PC-3 (cell line): ENCODE results near the gene TLR6. TPM values are rescaled to one million over a fixed set of nuclear protein-coding genes. Genes with fewer than 3 reads are reported as not detected.

Experiments
- ATAC-seq: fragments of 200-7000 bp; cut with Tn5 transposase; 2 replicates; pipeline ENCODE4 v1.9.1; 2020; ENCODE audit warnings: mild to moderate bottlenecking, moderate library complexity
- Bru-seq: library from RNA; stranded (reverse); fragments of 400-500 nt; gene quantifications from one replicate; lab custom pipeline; 2021; lab: Mats Ljungman, UMichigan
- BruChase-seq, 2 experiments: library from RNA; stranded (reverse); fragments of 400-500 nt; gene quantifications; one replicate each; lab custom pipeline; 2021; lab: Mats Ljungman, UMichigan
- BruUV-seq: library from RNA; stranded (reverse); fragments of 400-500 nt; replicated peaks from 2 replicates; lab custom pipeline; 2021; lab: Mats Ljungman, UMichigan
- CTCF ChIA-PET: fragments of 300-600 bp; sonication (Branson Sonifier 250); formaldehyde crosslinking; loops from one replicate; lab custom pipeline; 2022; ENCODE audit warnings: antibody characterized with exemption; lab: Charles Lee
- POLR2A ChIA-PET: fragments of 300-600 bp; sonication (Branson Sonifier 250); formaldehyde crosslinking; loops from one replicate; lab custom pipeline; 2022; ENCODE audit warnings: antibody characterized with exemption; ENCODE audit not compliant: unreplicated experiment; lab: Charles Lee
- DNase-seq: peaks from one replicate; pipeline ENCODE4 v3.0.0-alpha.2; 2015
- H2AFZ ChIP-seq: fragments of 300-600 bp; sonication (generic); 2 replicates; pipeline ENCODE4 v1.6.0; 2016; ENCODE audit warnings: antibody characterized with exemption, low read length
- H3F3A ChIP-seq: fragments of 300-600 bp; sonication (generic); one replicate; pipeline ENCODE4 v1.6.0; 2017; ENCODE audit warnings: antibody characterized with exemption, low read length, control low read depth, mild to moderate bottlenecking; ENCODE audit not compliant: unreplicated experiment
- H3K27ac ChIP-seq: fragments of 300-600 bp; sonication (generic); 2 replicates; pipeline ENCODE4 v1.5.1; 2016; ENCODE audit warnings: mild to moderate bottlenecking, low read length
- H3K27me3 ChIP-seq: fragments of 300-600 bp; sonication (generic); 2 replicates; pipeline ENCODE4 v1.6.1; 2016; ENCODE audit warnings: low read length, mixed read lengths
- H3K36me3 ChIP-seq: fragments of 300-600 bp; sonication (generic); 2 replicates; pipeline ENCODE4 v1.6.1; 2016; ENCODE audit warnings: low read depth, mixed run types, low read length, mixed read lengths
- H3K4me1 ChIP-seq: fragments of 300-600 bp; sonication (generic); 2 replicates; pipeline ENCODE4 v1.5.1; 2016; ENCODE audit warnings: low read length; ENCODE audit not compliant: insufficient read depth
- H3K4me2 ChIP-seq: fragments of 300-600 bp; sonication (generic); 2 replicates; pipeline ENCODE4 v1.6.0; 2016; ENCODE audit warnings: low read length
- H3K4me3 ChIP-seq: fragments of 300-600 bp; sonication (generic); 2 replicates; pipeline ENCODE4 v1.5.1; 2016; ENCODE audit warnings: mild to moderate bottlenecking, low read length, mixed read lengths
- H3K79me2 ChIP-seq: fragments of 300-600 bp; sonication (generic); 2 replicates; pipeline ENCODE4 v1.6.1; 2017; ENCODE audit warnings: low read length, mixed read lengths
- H3K9ac ChIP-seq: fragments of 300-600 bp; sonication (generic); 2 replicates; pipeline ENCODE4 v1.6.0; 2016; ENCODE audit warnings: mild to moderate bottlenecking, low read length
- H3K9me2 ChIP-seq: fragments of 300-600 bp; sonication (generic); replicated peaks from 2 replicates; pipeline ENCODE4 v1.6.1; 2016; ENCODE audit warnings: mixed run types, low read length, mixed read lengths
- H3K9me3 ChIP-seq: fragments of 300-600 bp; sonication (generic); 2 replicates; pipeline ENCODE4 v1.6.1; 2016; ENCODE audit warnings: low read length, mixed read lengths
- H4K20me1 ChIP-seq: fragments of 300-600 bp; sonication (generic); 2 replicates; pipeline ENCODE4 v1.6.1; 2016; ENCODE audit warnings: low read length, mixed read lengths
- CTCF ChIP-seq: fragments of 300-600 bp; sonication (generic); conservative IDR thresholded peaks from 2 replicates; pipeline ENCODE4 v1.5.1; 2017; ENCODE audit warnings: antibody characterized with exemption, low read depth, mild to moderate bottlenecking, low read length
- EZH2 ChIP-seq: fragments of 300-600 bp; sonication (generic); IDR thresholded peaks from one replicate; pipeline ENCODE4 v1.6.1; 2017; ENCODE audit warnings: antibody characterized with exemption, mild to moderate bottlenecking, low read length; ENCODE audit not compliant: unreplicated experiment
- EZH2phosphoT487 ChIP-seq: fragments of 300-600 bp; sonication (generic); IDR thresholded peaks from 2 replicates; pipeline ENCODE4 v1.6.1; 2018; ENCODE audit warnings: mild to moderate bottlenecking, antibody characterized with exemption, low read length, borderline replicate concordance
- intact Hi-C: fragments of 100-400 bp; cut with micrococcal nuclease; formaldehyde crosslinking; loops from 2 replicates; pipeline ENCODE4 v1.9.0; 2023
- long read RNA-seq: library from polyadenylated mRNA; unstranded; transcript quantifications from one replicate; pipeline ENCODE4 v2.0.0, GENCODE V29; 2021; ENCODE audit not compliant: unreplicated experiment
- total RNA-seq: library from RNA; depleted of rRNA; stranded (reverse); fragments of >200 nt; gene quantifications from 2 replicates; pipeline ENCODE4 v1.2.3, GENCODE V29; 2014; rRNA removed

The TLR6 gene
- total RNA-seq = 0.92 and 1.2 TPM in 2 replicates
- percentile 48 among the genes with signal in this experiment for Bru-seq, nascent RNA
- percentile 50 among the genes with signal in this experiment for BruChase-seq, experiment 1, labeled RNA remaining after a 6-hour chase
- percentile 48 among the genes with signal in this experiment for BruChase-seq, experiment 2, labeled RNA remaining after a 2-hour chase
- long read RNA-seq, full-length matches to known transcripts = 1 of 3 reads
- long read RNA-seq, partial matches to known transcripts = 0 of 3 reads
- long read RNA-seq, other reads (novel, unspliced or antisense) = 2 of 3 reads

DNA sequence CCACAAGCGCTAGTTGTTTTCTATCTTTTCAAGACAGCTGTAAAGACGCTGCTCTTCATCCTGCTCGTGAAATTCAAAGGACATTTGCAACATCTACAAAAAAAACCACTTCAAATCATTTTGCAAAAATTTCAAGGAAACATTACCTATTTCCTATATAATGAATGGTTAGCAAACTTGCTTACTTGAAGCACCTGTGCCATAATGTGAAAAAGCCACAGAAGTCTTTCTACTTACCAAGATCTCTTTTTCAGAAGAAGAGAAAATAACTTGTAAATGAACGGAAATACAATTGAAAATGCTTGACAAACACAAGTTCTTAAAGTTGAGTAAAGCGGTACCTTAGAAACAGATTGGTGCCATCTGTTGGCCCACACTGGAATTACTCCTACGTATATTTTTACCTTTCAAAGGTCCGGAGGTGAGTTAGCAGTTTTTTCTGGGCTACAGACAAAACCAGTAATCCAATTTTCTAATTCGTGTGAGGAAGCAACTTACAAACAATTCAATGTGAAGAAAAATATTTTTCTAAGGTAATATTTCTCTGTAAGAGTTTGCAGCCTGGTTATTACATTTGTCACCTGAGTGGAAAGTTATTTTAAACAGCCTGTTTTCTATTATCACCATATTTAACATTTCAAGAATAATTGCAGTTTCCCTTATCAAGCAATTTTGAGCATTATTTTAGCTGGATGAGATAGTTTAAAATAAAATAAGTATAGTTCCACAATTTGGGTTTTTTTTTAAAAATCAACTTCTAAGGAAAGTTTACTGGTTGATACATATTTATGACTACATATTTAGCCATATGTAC lies at the start of gene TLR6:
Gene TLR6 (minus strand): TSS at position 294 of the 814 bp plus-strand sequence. CDS start 27,344 bp downstream, outside the sequence.
- no peaks in the 10 kb centered on the region for H3K9me3 ChIP-seq
- TF ChIP-seq EZH2 (no peak), CTCF (peak; percentile 77)
- H3K79me2 ChIP-seq = no peaks in the 10 kb centered on the region
- H3K4me3 ChIP-seq = peak within 1 kb of the TSS; percentile 69
- H3K27me3 ChIP-seq = no peaks in the 10 kb centered on the region
- intact Hi-C loops = loop anchor here (1.0 to 5.0 kb wide), 2 partner anchors 69 to 97 kb away; no protein-coding TSS in a partner anchor
- ChIA-PET CTCF (no interaction called here), POLR2A (interaction anchor here (0.6 kb wide), 1 partner anchor 11 kb away, joined by 4 read pairs; no protein-coding TSS in a partner anchor)
- no peaks in the 10 kb centered on the region for H3K36me3 ChIP-seq
- H4K20me1 ChIP-seq = no peaks in the 10 kb centered on the region
- peak within 1 kb of the TSS; percentile 88 for H3K4me2 ChIP-seq
- H3K9me2 ChIP-seq = no peaks in the 10 kb centered on the region
- BruUV-seq = no TSS peak
- ATAC-seq (peak; percentile 30; the same call in 1 of the 2 replicates), DNase-seq (peak; percentile 87)
- H2AFZ ChIP-seq = peak within 1 kb of the TSS; percentile 71
- peak within 1 kb of the TSS; percentile 91 for H3K27ac ChIP-seq
- peaks cover 15% of the 10 kb centered on the region for H3K4me1 ChIP-seq
- peak within 1 kb of the TSS; percentile 47 for H3K9ac ChIP-seq
- peaks cover 5% of the 10 kb centered on the region for H3F3A ChIP-seq

DNA sequence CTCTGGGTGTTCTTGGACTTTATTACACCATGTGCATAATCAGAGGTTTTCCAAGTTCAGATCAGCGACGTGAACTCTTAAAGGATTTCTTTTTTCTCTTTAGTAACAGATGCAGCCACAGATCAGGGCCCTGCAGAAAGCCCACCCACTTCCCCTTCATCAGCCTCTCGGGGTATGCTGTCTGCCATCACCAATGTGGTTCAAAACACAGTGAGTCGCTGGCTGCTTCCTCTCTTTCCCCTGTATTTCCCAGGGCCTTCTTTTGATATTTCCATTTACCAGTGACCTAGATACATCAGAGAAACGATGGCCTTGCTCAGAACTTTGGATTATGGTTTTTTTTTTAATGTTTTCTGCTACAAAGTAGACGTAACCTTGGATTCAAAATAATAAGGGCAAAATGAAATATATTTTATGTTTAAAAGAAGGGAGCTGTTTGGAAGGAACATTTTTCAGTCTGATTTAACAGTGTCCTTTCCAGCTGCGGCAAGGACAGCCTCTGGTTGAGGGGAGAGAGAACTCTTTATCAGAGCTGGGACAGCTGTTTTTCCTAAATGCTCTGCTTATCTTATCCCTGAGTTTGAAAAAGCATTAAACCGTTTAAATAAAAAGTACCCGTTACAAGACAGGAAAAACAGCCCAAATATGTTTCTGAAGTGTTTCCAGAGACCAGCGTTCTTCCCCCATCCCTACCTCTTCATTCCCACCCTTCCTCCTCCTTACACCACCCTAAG lies 49.2 kb upstream of the TLR6 start:
- no peak overlapping the region for H3K9ac ChIP-seq
- no peaks in the 10 kb centered on the region for H3K79me2 ChIP-seq
- no peaks in the 10 kb centered on the region for H3K9me2 ChIP-seq
- ChIA-PET POLR2A (no interaction called here), CTCF (no interaction called here)
- H4K20me1 ChIP-seq = no peaks in the 10 kb centered on the region
- BruUV-seq = no TSS peak
- H3K27ac ChIP-seq = no peak overlapping the region
- no peaks in the 10 kb centered on the region for H3K9me3 ChIP-seq
- H3F3A ChIP-seq = no peaks in the 10 kb centered on the region
- ATAC-seq = no peak
- peaks cover 6% of the 10 kb centered on the region; the same call in 1 of the 2 replicates for H3K36me3 ChIP-seq
- H3K4me3 ChIP-seq = no peak overlapping the region
- intact Hi-C loops = no loop called here
- H3K4me1 ChIP-seq = no peaks in the 10 kb centered on the region
- H2AFZ ChIP-seq = no peak overlapping the region
- no peak overlapping the region for H3K4me2 ChIP-seq
- TF ChIP-seq EZH2 (no peak), EZH2phosphoT487 (no peak), CTCF (no peak)
- no peak for DNase-seq
- no peaks in the 10 kb centered on the region for H3K27me3 ChIP-seq
